HG03135 (cell line): ENCODE measurements around the gene SRC.

ENCODE experiments used
- ATAC-seq: cut with Tn5 transposase; IDR thresholded peaks from one replicate; pipeline ENCODE4 v1.9.1; 2021; ENCODE audit warnings: mild to moderate bottlenecking, moderate library complexity; ENCODE audit not compliant: unreplicated experiment

SRC gene

GRCh38 chr20:37314617-37315016, 31.3 kb upstream of the SRC start:
- ATAC-seq, result no peak

DNA sequence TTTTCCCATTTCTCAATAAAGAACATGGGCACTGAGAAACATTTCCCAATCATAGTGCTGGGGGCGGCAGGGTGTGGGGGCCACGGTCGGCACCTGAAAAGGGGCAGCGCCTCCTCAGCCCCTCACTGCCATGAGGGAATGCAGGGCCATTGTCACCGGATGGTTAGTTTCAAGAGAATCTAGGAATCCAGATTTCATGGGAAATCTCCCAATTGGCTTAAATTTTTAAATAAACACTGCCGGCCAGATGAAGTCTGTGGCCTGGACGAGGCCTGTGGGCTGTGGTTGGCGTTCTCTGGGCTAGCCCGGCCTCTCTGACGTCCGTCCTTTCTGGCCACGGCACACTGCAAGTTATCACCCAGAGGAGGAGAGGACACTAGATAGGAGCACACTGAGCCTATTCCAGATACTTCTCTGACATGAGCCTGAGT, 30.9 kb upstream of the SRC start:
- no peak for ATAC-seq

- ATAC-seq, result peak; percentile 48
Measured at GRCh38 chr20:37315452-37316110, 30.4 kb upstream of the SRC start.

DNA sequence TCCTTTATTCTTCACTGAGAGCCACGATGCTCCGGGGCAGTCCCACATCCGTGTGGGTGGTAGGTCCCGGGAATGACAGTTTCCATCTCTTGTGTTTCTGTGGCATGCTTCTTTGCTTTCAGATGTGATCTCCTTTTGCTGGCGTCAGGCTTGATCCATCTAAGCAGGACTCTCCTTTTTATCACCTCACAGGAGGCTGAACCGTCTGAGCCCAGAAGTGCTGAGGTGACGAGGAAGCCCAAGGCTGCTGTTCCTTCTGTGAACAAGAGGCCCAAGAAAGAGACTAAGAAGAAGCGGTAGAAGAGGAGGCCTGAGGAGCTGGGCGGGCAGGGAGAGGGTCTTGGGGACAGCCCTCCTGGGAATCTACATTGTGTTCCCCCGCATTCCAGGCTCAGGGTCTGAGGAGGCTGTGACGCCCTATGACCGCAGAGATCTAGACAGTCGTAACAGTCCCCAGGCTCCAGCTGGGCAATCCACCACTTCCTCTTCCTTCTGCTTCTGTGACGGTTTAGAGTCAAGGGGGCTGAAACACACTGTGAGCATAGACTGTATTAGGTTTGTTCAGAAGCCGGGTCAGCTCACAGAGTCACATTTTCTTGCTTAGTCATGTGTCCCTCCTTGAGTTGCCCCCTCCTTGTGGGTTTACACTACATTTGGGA, 29.7 kb upstream of the SRC start:
- peak; percentile 76 for ATAC-seq

DNA sequence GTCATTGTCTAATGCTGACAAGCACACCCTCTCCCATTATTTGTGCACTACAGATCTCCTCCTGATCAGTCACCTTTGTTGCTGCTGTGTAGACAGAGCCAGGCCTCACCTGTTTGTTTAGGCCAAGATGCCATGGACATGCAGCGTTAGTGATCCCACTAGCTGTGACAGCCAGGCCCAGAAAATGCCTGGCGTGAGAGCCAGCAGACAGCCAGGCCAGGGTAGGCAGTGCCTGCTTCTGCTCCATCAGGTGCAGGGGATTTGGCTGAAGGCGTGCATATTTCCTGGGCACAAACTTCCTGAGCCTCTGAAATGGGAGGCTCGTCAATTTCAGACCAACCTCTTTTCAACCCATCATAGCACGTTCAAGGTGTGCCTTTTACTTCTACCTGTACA, 29.2 kb upstream of the SRC start:
- no peak for ATAC-seq

GRCh38 chr20:37317316-37317715, 28.6 kb upstream of the SRC start:
- no peak for ATAC-seq

GRCh38 chr20:37317994-37318640, 27.8 kb upstream of the SRC start:
- no peak for ATAC-seq

GRCh38 chr20:37319151-37319671, 26.7 kb upstream of the SRC start:
- ATAC-seq, result no peak

DNA sequence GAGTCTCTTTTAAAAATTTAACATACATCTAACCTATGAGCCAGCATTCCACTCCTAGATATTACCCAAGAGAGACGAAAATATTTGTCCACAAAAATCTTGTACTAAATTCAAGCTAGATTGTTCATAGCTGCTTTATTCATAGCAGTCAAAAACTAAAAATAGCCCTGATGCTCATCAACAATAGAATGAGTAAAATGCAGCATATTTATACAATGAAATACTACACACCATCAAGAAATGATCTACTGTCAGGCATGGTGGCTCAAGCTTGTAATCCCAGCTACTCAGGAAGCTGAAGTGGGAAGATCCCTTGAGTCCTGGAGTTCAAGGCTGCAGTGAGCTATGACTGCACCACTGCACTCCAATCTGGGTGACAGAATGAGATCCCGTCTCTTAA, 22.0 kb upstream of the SRC start:
- ATAC-seq, result no peak

GRCh38 chr20:37325206-37325605, 20.7 kb upstream of the SRC start:
- ATAC-seq, result no peak

DNA sequence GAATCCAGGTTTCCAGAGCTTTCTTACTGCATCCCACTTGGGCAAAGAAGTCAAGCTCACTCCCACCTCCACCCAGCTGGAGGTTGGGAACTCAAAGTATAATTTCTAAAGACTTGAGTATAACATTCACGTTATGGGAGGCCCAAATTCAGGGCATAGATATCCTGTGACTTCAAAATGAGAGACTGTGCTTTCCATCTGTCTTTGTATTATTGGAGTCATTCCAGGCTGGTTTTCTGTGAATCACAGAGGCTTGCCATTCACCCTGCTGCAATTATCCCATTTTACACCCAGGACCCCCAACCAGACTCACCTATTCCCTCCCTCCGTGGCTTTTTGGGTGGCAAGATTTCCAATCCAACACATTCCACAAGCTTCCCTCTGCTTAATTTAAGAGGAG, 19.3 kb upstream of the SRC start:
- no peak for ATAC-seq

DNA sequence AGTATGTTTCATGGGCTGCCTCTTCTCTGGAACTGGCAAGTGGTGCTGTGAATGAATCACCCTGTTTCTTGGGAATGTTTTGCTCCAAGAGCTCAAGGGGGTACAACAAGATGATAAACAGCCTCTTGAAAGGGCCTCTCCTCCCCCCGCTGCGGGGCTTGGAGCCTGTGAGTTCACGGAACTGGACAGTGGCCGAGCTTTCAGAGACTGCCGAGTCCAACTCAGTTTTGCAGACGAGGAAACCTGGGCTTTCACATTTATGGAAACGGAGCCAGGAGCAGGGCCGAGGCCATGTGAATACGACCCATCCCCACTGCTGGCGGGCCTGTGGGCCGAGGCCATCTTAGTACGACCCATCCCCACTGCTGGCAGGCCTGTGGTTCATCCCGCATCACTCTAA, 18.2 kb upstream of the SRC start:
- ATAC-seq, result no peak

DNA sequence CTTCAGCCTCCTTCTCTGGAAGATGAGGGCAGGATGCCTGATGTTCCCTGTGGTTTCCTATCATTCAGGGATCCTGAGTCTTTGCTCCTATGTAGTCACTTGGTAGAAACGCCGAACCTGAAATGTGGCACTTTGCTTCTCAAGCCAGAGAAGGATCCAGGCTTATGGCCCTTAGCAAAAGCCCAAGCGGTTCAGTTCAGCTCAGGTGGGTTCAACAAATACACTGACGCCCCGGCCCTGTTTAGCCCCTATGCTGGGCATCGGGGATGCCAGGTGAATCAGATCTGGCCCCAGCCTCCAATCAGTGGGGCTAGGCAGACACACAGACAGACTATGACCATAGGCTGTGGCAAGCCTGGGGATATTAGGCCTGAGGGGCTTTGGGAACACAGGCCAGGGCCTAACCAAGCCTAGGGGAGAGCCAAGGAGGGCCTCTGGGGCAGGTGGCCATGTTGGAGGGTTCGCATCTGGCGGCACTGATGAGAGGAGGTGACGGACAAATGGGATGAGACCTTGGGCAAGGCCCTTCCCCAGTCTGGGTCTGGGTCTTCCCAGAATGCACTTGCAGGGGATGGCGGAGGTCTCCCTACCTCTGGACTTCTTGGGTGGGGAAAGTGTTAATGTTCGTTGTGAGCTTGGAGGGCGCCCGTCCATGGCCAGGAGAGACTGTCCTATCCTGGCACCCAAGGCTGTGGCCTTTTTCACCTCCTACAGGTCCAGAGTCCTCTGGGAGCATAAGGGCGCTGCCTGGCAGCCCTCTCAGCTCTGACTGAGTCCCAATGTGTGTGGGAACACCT, 17.6 kb upstream of the SRC start:
- ATAC-seq, result no peak

- no peak for ATAC-seq
Measured at GRCh38 chr20:37329481-37330165, 16.3 kb upstream of the SRC start.

DNA sequence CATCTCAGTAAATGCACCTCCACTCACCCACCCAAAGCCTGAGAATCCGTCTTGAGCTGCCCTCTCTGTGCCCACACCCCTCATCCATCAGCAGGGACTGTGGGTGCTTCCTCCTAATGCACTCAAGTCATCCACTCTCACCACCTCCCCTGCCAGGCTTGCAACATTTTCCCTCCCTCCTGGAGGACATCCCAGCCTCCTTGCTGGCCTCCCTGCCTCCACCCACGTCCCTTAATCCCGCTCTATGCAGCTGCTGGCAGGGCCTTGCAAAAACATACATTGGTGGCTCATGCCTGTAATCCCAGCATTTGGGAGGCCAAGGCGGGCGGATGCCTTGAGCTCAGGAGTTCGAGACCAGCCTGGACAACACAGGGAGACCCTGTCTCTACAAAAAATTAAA, 15.6 kb upstream of the SRC start:
- no peak for ATAC-seq

GRCh38 chr20:37331060-37331857, 14.7 kb upstream of the SRC start:
- no peak for ATAC-seq

DNA sequence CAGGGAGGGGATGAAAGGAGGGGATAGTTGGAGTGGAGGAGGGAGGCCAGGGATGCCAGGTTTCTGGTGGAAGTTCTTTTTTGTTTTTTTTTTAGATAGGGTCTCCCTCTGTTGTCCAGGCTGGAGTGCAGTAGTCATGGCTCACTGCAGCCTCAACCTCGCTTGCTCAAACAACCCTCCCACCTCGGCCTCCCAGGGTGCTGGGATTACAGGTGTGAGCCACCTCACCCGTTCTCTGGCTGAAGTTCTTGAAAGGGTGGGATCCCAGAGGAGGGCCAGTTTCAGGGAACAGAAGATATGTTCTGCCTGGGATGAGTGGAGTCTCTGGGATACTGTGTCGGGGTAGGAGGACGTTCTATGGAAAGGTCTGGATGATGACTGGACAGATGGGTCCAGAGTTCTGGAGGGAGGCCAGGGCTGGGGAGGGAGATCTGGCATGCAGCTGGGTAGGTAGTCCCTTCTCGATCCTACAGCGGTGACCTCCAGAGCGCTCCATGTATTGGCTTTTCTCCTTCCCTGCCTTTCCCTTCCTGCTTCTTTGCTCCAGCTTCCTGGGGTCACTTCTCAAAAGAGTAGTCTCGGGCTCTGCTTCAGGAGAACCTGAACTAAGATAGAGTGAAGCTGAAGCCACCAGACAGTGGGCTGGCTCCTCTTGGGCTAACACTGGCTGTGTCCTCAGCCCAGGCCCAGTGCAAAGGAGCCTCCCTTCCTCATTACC, 12.7 kb upstream of the SRC start:
- ATAC-seq, result no peak

DNA sequence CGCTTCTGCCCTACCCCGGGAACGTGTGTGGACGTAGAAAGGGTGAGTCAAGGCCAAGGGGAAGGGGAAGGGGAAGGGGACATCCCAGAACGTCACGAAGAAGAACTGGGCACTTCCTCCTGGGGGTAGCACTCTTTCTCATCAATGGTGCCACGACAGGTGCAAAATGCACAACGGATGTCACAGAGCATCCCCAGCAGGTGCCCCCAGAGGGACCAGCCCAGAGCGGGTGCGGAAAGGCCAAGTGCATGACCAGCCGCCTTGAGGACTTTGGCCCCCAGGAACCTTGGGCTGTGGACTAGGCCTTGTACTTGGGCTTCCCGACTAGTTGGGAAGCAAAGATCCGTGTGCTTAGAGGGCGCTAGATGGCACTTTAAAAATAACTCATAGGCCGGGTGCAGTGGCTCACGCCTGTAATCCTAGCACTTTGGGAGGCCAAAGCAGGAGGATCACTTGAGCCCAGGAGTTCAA, 12.1 kb upstream of the SRC start:
- no peak for ATAC-seq

- ATAC-seq, result no peak
Measured at GRCh38 chr20:37334450-37334849, 11.5 kb upstream of the SRC start.
